Mucosa of gallbladder (tissue), 1 donor: ENCODE results near the gene TENT4A. TPM values are rescaled to one million over a fixed set of nuclear protein-coding genes. Genes with fewer than 3 reads are reported as not detected.
"Not testable (repeated sequence)": the region's sequence is repeated elsewhere in the genome, so short reads cannot be mapped to it uniquely, and the experiment has no call there.

ENCODE experiments used
- DNase-seq: peaks from one replicate; pipeline ENCODE4 v3.0.0-alpha.2; 2020; ENCODE audit warnings: low spot score
- total RNA-seq: library from RNA; stranded (reverse); gene quantifications from one replicate; pipeline ENCODE4 v1.2.1, GENCODE V29; 2021
- donor health status: DM: no; HTN: no; CAD: no.

TENT4A gene
- total RNA-seq, 1 donor from 2014 or later = 19.8 TPM

GRCh38 chr5:6768590-6769230 is 55.5 kb downstream of the TENT4A start:
- DNase-seq = no peak

DNA sequence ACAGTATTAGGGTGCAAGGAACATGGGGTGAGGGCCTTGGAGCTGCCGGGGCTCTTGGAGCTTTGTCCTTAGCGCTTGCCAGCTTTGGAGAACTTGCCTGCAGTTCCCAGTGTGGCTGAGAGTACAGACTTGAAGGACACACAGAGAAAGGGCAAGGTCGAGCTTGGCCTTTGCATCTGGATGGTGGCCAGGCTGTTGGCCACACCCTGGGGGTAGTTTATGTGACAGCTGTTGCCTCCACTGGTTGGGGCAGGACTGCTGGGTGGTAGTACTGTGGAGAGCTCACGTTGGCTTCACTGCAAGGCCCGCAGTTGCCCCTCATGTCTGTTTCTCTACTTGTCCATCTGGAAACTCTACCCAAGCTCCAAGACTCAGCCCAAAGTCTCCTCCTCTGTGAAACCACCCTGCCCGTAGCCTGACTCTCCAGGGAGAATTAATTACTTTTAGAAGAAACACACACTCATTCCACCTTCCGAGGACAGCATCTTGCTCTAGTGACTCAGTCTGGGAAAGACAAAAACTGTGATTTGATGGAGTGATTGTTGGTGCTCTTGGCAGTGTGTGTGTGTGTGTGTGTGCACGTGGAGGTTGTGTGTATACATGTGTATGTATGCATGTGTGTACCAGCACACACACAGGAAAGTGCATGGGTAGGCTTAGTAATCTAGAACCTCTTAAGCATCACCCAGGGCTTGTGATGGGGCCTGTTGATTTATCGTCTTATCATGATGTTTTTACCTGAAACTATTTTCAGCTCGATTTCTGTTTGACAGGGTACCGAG is 57.8 kb downstream of the TENT4A start:
- no peak for DNase-seq

DNA sequence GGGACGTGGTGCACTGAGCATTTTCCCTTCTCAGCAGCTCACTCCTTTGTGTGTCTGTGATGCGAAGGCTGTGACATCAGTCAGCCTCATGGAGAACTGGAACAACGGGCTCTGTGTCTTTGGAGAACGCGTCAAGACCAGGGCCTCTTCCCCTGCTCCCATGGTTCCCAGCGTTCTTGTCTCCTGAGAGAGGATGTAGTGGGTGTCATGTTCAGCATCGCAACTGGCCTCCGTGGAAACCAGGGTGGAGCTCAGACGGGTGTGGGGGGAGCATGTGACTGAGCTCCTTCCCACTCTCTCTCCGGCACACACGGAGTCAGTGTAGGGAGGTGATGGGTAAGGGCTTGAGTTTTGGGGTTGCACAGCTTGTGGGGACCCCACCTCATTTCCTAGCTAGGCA is 59.7 kb downstream of the TENT4A start:
- DNase-seq = no peak

DNA sequence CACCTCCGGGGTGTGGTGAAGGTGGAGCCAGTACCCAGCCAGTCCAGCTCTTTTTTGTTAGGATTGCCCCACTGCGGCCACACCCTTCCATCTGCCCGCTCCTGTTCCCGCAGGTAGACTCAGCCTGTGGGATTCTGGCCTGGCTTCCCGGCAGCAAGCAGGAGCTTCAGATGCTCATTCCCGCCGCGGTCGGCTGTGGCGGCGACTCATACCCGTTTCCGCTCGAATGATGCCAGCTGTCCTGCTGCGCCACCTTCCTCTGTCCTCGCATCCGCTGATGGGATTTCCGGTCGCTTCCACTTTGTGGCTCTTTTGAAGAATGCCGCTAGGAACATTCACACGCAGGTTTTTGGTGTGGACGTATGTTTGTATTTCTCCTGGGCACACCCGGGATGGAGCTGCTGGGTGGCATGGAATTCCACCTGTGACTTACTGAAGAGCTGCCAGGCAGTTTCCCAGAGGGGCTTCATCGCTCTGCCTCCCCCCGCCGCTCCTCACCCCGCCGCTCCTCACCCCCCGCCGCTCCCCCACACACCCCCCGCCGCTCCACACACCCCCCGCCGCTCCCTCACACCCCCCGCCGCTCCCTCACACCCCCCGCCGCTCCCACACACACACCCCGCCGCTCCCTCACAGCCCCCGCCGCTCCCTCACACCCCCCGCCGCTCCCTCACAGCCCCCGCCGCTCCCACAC is 60.3 kb downstream of the TENT4A start:
- DNase-seq = no peak

GRCh38 chr5:6774207-6774606 is 61.0 kb downstream of the TENT4A start:
- not testable (repeated sequence) for DNase-seq

- no peak for DNase-seq
These were observed 61.5 kb downstream of the TENT4A start for GRCh38 chr5:6774721-6775204.

DNA sequence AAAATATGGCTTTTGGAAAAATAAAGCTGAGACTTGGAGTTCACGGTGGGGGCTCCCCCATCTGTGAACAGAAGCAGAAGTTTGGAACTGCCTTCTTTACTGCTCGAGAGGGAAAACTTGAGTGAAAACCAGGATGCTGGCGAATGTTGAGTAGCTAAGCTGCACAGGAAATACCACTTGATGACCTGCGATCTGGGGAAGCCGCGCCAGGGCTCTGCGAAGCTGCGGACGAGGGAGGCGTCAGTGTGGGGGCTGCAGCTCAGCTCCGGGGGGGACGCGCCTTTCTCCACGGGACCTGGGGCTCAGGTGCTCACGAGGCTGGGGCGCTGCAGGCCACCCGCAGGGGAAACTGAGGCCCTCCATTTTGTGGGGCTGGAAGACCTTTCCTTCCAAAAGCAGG is 62.3 kb downstream of the TENT4A start:
- DNase-seq = no peak

GRCh38 chr5:6780802-6781391 is 67.7 kb downstream of the TENT4A start:
- DNase-seq = no peak

DNA sequence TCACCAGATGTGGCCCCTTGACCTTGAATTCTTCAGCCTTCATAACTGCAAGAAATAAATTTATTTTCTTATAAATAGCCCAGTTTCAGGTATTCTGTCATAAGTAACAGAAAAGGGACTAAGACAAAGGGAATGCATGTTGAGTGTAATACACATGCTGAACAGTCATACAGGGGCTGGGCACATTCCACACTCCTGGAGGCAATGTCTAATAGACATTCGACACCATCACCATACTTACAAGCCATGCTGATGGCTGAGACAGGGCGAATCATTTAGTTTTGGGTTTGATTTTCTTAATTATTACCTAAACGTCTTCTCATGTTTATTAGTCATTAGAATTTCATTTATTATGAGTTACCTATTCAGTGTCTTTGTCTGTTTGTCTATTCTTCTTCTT is 68.5 kb downstream of the TENT4A start:
- DNase-seq = no peak

DNA sequence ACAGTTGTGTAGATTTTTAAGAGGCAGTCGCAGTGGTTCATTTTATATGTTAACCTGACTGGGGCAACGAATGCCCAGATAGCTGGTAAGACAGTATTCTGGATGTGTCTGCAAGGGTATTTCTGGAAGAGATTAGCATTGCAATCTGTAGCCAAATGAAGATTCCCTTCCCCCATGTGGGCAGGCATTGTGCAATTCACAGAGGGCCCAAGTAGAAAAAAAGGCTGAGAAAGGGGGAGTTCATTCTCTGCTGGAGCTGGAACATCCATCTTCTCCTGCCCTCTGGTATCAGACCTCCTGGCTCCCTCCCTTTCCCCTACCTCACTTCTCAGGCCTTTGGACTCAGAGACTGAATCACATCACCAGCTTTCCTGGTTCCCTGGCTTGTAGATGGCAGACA is 70.6 kb downstream of the TENT4A start:
- DNase-seq = no peak

GRCh38 chr5:6784481-6784880 is 71.2 kb downstream of the TENT4A start:
- DNase-seq = no peak

GRCh38 chr5:6785161-6785860 is 72.1 kb downstream of the TENT4A start:
- no peak for DNase-seq

GRCh38 chr5:6785861-6786180 is 72.6 kb downstream of the TENT4A start:
- no peak for DNase-seq

- DNase-seq = peak; percentile 40
These were observed 73.7 kb downstream of the TENT4A start for GRCh38 chr5:6786786-6787495.

GRCh38 chr5:6787941-6788340 is 74.7 kb downstream of the TENT4A start:
- DNase-seq = no peak

DNA sequence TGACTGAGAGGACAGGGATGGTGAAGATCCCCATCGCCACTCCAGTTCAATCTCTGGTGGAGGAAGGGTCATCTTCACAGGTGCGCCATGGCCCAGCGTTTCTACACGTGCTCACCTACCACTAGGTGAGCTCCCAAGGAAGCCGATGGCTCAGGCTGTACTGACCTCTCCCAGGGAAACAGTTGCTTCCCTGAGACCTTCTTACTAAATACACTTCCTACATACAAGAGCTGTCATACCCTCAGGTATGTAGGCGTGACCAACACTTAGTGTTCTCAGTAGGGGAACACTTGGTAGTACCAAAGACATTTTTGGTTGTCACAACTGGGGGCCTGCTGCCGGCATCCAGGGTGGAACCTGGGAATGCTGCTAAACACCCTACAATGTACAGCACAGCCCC is 75.2 kb downstream of the TENT4A start:
- DNase-seq = no peak

DNA sequence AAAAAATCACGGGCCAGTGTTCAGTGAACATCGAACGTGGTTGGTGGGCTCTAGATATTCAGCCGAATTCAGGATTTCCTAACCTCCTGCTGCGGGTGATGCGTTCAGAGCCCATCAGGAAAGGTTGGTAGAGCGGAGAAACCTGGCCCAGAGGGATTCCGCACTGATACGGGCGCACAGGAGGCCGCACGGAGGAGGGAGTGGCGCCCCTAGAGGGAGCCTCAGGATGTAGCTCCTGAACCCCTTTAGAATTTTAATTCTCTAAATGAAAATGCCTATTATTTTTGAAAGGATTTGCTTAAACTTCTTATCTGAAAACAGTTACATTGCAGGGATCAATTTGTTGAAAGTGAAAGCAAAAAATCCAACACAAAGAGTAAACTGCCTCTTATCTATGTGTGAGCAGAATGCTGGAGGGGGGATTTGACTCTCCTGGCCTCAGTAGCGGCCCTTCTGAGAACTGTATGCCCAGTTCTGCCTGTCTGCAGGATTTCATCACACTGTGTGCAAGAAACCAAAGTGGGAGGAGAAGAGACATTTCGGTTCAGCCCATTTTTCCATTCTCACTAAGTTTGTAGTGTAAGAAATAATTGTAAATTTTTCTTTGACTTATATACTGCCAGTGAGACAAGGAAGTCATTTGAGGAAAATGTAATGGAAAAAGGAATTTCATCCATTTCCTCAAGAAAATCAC is 75.9 kb downstream of the TENT4A start:
- DNase-seq = no peak

GRCh38 chr5:6790346-6790865 is 77.2 kb downstream of the TENT4A start:
- DNase-seq = no peak

DNA sequence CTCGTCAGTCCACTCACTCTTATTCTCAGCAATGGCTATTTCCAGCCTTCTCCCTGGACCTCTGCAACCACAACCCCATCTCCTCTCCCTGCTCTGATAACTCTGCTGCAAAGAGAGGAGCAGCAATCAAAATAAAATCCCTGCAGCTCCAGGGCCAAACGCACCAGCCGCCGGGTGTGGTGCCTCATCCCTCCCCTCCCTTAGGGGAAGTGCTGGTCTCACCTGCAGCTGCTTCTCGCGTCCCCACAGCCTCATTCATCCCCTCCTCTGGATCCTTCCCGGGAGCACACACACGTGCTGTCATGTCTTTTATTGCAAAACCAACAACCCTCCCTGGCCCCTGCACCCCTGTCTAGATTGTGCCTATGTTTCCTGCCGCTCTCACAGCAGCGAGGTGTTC is 77.8 kb downstream of the TENT4A start:
- DNase-seq = no peak

GRCh38 chr5:6792376-6792775 is 79.1 kb downstream of the TENT4A start:
- no peak for DNase-seq
